Upper lobe of right lung (tissue), 1 donor: ENCODE measurements around the gene ANK2. TPM values are rescaled to one million over a fixed set of nuclear protein-coding genes. Genes with fewer than 3 reads are reported as not detected.

Source experiments
- ATAC-seq: fragments of 200-7000 bp; cut with Tn5 transposase; one replicate; pipeline ENCODE4 v1.9.1; 2020; ENCODE audit warnings: mild to moderate bottlenecking, moderate library complexity
- DNase-seq: peaks from one replicate; pipeline ENCODE4 v3.0.0-alpha.2; 2020
- H3K27ac ChIP-seq: fragments of 200-600 bp; one replicate; pipeline ENCODE4 v1.8.0; 2022
- H3K27me3 ChIP-seq: fragments of 200-600 bp; one replicate; pipeline ENCODE4 v1.8.0; 2022; ENCODE audit warnings: mild to moderate bottlenecking
- H3K36me3 ChIP-seq: fragments of 200-600 bp; one replicate; pipeline ENCODE4 v1.8.0; 2022
- H3K4me1 ChIP-seq: fragments of 200-600 bp; one replicate; pipeline ENCODE4 v1.8.0; 2022
- H3K4me3 ChIP-seq: fragments of 200-600 bp; one replicate; pipeline ENCODE4 v1.8.0; 2022; ENCODE audit warnings: mild to moderate bottlenecking
- H3K9me3 ChIP-seq: fragments of 200-600 bp; one replicate; pipeline ENCODE4 v1.8.0; 2022
- intact Hi-C: fragments of 100-400 bp; cut with DNase I; formaldehyde crosslinking; loops from one replicate; pipeline ENCODE4 v1.11.0; 2022
- total RNA-seq: library from RNA; stranded (reverse); fragmentation: NEBNext Ultra II Directional; extraction: Animal tissue kit (Norgen Biotek cat#: 25700); gene quantifications from one replicate; pipeline ENCODE4 v1.2.1, GENCODE V29; 2021
- TF ChIP-seq, protein P1 (sequence below): fragments of 200-600 bp; IDR thresholded peaks from one replicate; pipeline ENCODE4 v1.8.0; 2022; ENCODE audit warnings: antibody characterized with exemption
- donor health status: DM: no; HTN: yes; CAD: no; lungs with severe emphysema.

Gene ANK2
- total RNA-seq, 1 donor from 2014 or later: 12.0 TPM

- Histone ChIP-seq H3K27ac (no peak overlapping the region), H3K36me3 (no peaks in the 10 kb centered on the region), H3K4me3 (no peak overlapping the region), H3K9me3 (no peaks in the 10 kb centered on the region), H3K4me1 (no peaks in the 10 kb centered on the region), H3K27me3 (no peaks in the 10 kb centered on the region)
- intact Hi-C loops: no loop called here
- no peak for ATAC-seq
- TF ChIP-seq, protein P1, sequence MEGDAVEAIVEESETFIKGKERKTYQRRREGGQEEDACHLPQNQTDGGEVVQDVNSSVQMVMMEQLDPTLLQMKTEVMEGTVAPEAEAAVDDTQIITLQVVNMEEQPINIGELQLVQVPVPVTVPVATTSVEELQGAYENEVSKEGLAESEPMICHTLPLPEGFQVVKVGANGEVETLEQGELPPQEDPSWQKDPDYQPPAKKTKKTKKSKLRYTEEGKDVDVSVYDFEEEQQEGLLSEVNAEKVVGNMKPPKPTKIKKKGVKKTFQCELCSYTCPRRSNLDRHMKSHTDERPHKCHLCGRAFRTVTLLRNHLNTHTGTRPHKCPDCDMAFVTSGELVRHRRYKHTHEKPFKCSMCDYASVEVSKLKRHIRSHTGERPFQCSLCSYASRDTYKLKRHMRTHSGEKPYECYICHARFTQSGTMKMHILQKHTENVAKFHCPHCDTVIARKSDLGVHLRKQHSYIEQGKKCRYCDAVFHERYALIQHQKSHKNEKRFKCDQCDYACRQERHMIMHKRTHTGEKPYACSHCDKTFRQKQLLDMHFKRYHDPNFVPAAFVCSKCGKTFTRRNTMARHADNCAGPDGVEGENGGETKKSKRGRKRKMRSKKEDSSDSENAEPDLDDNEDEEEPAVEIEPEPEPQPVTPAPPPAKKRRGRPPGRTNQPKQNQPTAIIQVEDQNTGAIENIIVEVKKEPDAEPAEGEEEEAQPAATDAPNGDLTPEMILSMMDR: no peak
- no peak for DNase-seq
Measured at GRCh38 chr4:113051361-113051760, 1.9 kb downstream of the ANK2 start.

DNA sequence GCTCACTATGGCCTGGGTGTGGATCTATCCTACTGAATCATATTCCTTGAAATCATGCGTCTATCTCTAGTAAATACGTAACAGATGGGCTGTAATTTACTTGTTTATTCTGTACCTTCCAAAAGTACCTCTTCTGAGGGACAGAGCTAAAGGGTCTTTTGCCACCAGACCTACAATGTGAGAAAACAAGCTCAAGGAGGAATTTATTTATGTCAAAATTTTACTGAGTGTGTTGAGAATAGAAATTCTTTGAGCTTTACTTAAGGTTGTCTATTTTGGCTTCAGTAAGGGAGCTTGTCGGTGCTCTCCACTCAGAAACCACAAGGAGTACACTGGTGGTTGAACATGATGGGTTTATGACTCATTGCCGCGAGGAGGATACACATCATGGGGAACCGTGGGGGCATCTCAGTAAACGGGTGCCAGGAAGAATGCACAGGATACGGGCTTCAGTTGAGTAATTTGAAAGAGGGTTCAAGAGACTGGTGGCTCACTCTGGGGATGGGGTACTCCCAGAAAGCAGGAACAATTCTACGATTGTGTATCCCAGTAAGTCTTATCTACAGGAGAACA is 3.0 kb downstream of the ANK2 start:
- Histone ChIP-seq H3K27me3 (no peaks in the 10 kb centered on the region), H3K4me3 (no peak overlapping the region), H3K4me1 (no peaks in the 10 kb centered on the region), H3K36me3 (no peaks in the 10 kb centered on the region), H3K27ac (no peak overlapping the region), H3K9me3 (no peaks in the 10 kb centered on the region)
- intact Hi-C loops: no loop called here
- DNase-seq: no peak
- no peak for ATAC-seq
- TF ChIP-seq, protein P1: no peak

DNA sequence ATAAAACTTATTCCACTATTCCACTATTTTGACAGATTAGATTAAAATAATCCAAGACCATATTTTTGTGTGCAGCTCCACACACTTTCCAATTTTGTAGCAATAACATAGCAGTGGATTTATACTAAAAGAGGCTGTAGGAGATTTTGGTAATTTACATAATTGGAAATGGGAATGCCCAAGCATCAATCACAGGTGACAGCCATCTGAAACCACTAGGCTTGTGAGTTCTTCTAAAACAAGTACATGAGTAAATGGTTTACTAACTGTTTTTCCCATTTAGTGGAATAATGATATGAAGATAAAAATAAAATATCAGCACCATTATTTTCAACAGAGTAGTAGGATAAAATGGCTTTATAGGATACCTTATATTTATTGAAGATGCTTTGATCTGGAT is 4.4 kb downstream of the ANK2 start:
- H3K36me3 ChIP-seq: no peaks in the 10 kb centered on the region
- TF ChIP-seq, protein P1: no peak
- no peaks in the 10 kb centered on the region for H3K27me3 ChIP-seq
- H3K27ac ChIP-seq: no peak overlapping the region
- intact Hi-C loops: no loop called here
- no peaks in the 10 kb centered on the region for H3K4me1 ChIP-seq
- ATAC-seq (no peak), DNase-seq (no peak)
- no peaks in the 10 kb centered on the region for H3K9me3 ChIP-seq
- no peak overlapping the region for H3K4me3 ChIP-seq

DNA sequence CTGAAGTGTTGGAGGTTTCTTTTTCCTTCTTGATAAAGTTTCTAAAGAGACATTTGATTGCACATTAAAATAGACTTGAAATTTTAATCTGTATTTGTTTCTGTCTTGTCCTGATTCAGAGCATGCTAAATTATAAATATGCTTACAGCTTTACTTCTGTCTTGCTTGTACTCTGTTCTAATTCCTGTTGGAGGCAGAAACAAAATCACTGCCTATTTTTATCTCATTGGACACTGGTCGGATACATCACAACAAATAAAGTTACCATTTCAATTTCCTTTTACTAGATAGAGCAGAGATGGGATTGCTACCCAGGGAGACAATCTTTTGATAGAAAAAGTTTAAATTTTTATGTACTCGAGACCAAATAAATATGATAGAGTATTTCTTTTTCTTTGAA is 6.9 kb downstream of the ANK2 start:
- ATAC-seq (no peak), DNase-seq (no peak)
- H3K4me3 ChIP-seq: no peak overlapping the region
- H3K9me3 ChIP-seq: no peaks in the 10 kb centered on the region
- no peaks in the 10 kb centered on the region for H3K27me3 ChIP-seq
- no peaks in the 10 kb centered on the region for H3K36me3 ChIP-seq
- TF ChIP-seq, protein P1: no peak
- H3K4me1 ChIP-seq: no peaks in the 10 kb centered on the region
- H3K27ac ChIP-seq: no peak overlapping the region
- intact Hi-C loops: no loop called here

- ATAC-seq: no peak
- TF ChIP-seq, protein P1: no peak
- H3K4me3 ChIP-seq: no peak overlapping the region
- no peaks in the 10 kb centered on the region for H3K27me3 ChIP-seq
- no peaks in the 10 kb centered on the region for H3K9me3 ChIP-seq
- no peaks in the 10 kb centered on the region for H3K36me3 ChIP-seq
- H3K27ac ChIP-seq: no peak overlapping the region
- H3K4me1 ChIP-seq: no peaks in the 10 kb centered on the region
- DNase-seq: no peak
- intact Hi-C loops: no loop called here
Measured at GRCh38 chr4:113057891-113058290, 8.4 kb downstream of the ANK2 start.
